ENCODE data around the gene SNCAIP.
"Not testable (repeated sequence)": the region's sequence is repeated elsewhere in the genome, so short reads cannot be mapped to it uniquely, and the experiment has no call there.

SNCAIP gene

GRCh38 chr5:122354293-122354692 lies 42.3 kb downstream of the SNCAIP start:
- in situ Hi-C loops (cut with MboI; ENCODE audit: low sequenced_read_pairs) = no loop called here

GRCh38 chr5:122355324-122355723 lies 43.3 kb downstream of the SNCAIP start:
- in situ Hi-C loops (cut with MboI; ENCODE audit: low sequenced_read_pairs) = no loop called here

GRCh38 chr5:122356855-122357254 lies 44.8 kb downstream of the SNCAIP start:
- in situ Hi-C loops (cut with MboI; ENCODE audit: low sequenced_read_pairs) = no loop called here

GRCh38 chr5:122358372-122358979 lies 46.4 kb downstream of the SNCAIP start:
- in situ Hi-C loops (cut with MboI; ENCODE audit: low sequenced_read_pairs) = no loop called here

- in situ Hi-C loops (cut with MboI; ENCODE audit: low sequenced_read_pairs) = no loop called here
Measured at GRCh38 chr5:122362361-122362760, 50.3 kb downstream of the SNCAIP start.

GRCh38 chr5:122363623-122364022 lies 51.6 kb downstream of the SNCAIP start:
- in situ Hi-C loops (cut with MboI; ENCODE audit: low sequenced_read_pairs) = no loop called here

- in situ Hi-C loops (cut with MboI; ENCODE audit: low sequenced_read_pairs) = no loop called here
Measured at GRCh38 chr5:122366501-122366900, 54.5 kb downstream of the SNCAIP start.

GRCh38 chr5:122367456-122367855 lies 55.4 kb downstream of the SNCAIP start:
- in situ Hi-C loops (cut with MboI; ENCODE audit: low sequenced_read_pairs) = no loop called here

- in situ Hi-C loops (cut with MboI; ENCODE audit: low sequenced_read_pairs) = no loop called here
Measured at GRCh38 chr5:122368510-122369251, 56.6 kb downstream of the SNCAIP start.

GRCh38 chr5:122369253-122369815 lies 57.3 kb downstream of the SNCAIP start:
- in situ Hi-C loops (cut with MboI; ENCODE audit: low sequenced_read_pairs) = no loop called here

- in situ Hi-C loops (cut with MboI; ENCODE audit: low sequenced_read_pairs) = no loop called here
Measured at GRCh38 chr5:122371511-122372151, 59.6 kb downstream of the SNCAIP start.

- in situ Hi-C loops (cut with MboI; ENCODE audit: low sequenced_read_pairs) = no loop called here
Measured at GRCh38 chr5:122374110-122374509, 62.1 kb downstream of the SNCAIP start.

- in situ Hi-C loops (cut with MboI; ENCODE audit: low sequenced_read_pairs) = no loop called here
Measured at GRCh38 chr5:122375801-122376200, 63.8 kb downstream of the SNCAIP start.

- in situ Hi-C loops (cut with MboI; ENCODE audit: low sequenced_read_pairs) = no loop called here
Measured at GRCh38 chr5:122376250-122376649, 64.2 kb downstream of the SNCAIP start.

- in situ Hi-C loops (cut with MboI; ENCODE audit: low sequenced_read_pairs) = no loop called here
Measured at GRCh38 chr5:122377026-122377425, 65.0 kb downstream of the SNCAIP start.

- in situ Hi-C loops (cut with MboI; ENCODE audit: low sequenced_read_pairs) = not testable (repeated sequence)
Measured at GRCh38 chr5:122382938-122383337, 70.9 kb downstream of the SNCAIP start.

GRCh38 chr5:122384739-122385235 lies 72.8 kb downstream of the SNCAIP start:
- in situ Hi-C loops (cut with MboI; ENCODE audit: low sequenced_read_pairs) = no loop called here

- in situ Hi-C loops (cut with MboI; ENCODE audit: low sequenced_read_pairs) = no loop called here
Measured at GRCh38 chr5:122385286-122385685, 73.2 kb downstream of the SNCAIP start.

GRCh38 chr5:122385808-122386207 lies 73.8 kb downstream of the SNCAIP start:
- in situ Hi-C loops (cut with MboI; ENCODE audit: low sequenced_read_pairs) = no loop called here

GRCh38 chr5:122390154-122390553 lies 78.1 kb downstream of the SNCAIP start:
- in situ Hi-C loops (cut with MboI; ENCODE audit: low sequenced_read_pairs) = no loop called here

- in situ Hi-C loops (cut with MboI; ENCODE audit: low sequenced_read_pairs) = no loop called here
Measured at GRCh38 chr5:122390694-122391093, 78.7 kb downstream of the SNCAIP start.

GRCh38 chr5:122391621-122392020 lies 79.6 kb downstream of the SNCAIP start:
- in situ Hi-C loops (cut with MboI; ENCODE audit: low sequenced_read_pairs) = no loop called here
